ENCODE measurements around the gene HOXA10. TPM values are rescaled to one million over a fixed set of nuclear protein-coding genes. Genes with fewer than 3 reads are reported as not detected.
A peak's percentile ranks its signal among the peaks of the same experiment; 100 is the strongest.

Gene HOXA10
- total RNA-seq, 4 donors from 2014 or later: 4.0 TPM; not detected in 3

DNA sequence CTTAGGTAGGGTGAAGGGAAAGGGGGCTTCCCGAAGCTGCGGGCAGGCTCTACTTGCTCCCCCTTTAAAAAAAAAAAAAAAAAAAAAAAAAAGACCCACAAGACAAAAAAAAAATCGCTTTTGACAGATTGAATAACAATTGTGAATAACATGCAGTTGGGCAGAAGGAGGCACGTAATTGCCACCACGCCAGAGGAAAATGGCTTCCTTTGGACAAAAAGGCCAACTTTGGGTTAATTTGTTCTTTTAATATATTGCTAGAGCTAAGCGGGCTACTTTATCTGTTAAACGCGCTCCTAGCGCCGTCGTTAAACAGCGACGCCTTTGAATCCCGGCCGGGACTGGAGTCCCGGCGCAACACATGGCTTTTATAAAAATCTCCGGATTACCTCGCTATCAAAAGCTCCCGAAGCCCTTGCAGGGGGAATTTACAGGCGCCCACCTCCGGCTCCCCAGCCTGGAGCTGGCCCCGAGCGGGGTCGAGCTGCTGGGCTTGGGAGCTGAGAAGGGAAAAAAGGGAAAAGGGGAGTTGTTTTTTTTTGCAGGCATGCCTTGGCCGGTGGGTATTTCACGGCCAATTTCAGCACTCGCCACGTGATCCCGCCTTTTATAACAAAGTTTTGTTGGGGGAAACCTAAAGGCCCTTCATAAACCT, 9.7 kb upstream of the HOXA10 start:
- WGBS, 2 donors: 6 to 8% methylated on average over 29 to 30 of the region's 30 CpGs
- peaks cover 96% of the 10 kb centered on the region for H3K27me3 ChIP-seq
- intact Hi-C loops (cut with DNase I): no loop called here
- no peak for DNase-seq
- peak overlapping the region in 1 of 3 donors; percentile 4 for H3K4me3 ChIP-seq (replicated peaks in 1 of 3)
- no peaks in the 10 kb centered on the region for H3K36me3 ChIP-seq
- no peaks in the 10 kb centered on the region for H3K9me3 ChIP-seq
- H3K27ac ChIP-seq: no peak overlapping the region
- peaks cover 21 to 40% of the 10 kb centered on the region in 2 donors for H3K4me1 ChIP-seq
- TF ChIP-seq, protein P1, sequence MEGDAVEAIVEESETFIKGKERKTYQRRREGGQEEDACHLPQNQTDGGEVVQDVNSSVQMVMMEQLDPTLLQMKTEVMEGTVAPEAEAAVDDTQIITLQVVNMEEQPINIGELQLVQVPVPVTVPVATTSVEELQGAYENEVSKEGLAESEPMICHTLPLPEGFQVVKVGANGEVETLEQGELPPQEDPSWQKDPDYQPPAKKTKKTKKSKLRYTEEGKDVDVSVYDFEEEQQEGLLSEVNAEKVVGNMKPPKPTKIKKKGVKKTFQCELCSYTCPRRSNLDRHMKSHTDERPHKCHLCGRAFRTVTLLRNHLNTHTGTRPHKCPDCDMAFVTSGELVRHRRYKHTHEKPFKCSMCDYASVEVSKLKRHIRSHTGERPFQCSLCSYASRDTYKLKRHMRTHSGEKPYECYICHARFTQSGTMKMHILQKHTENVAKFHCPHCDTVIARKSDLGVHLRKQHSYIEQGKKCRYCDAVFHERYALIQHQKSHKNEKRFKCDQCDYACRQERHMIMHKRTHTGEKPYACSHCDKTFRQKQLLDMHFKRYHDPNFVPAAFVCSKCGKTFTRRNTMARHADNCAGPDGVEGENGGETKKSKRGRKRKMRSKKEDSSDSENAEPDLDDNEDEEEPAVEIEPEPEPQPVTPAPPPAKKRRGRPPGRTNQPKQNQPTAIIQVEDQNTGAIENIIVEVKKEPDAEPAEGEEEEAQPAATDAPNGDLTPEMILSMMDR (IDR thresholded peaks at IDR 0.05): no peak
- no peak for TF ChIP-seq POLR2A (IDR thresholded peaks at IDR 0.05)

DNA sequence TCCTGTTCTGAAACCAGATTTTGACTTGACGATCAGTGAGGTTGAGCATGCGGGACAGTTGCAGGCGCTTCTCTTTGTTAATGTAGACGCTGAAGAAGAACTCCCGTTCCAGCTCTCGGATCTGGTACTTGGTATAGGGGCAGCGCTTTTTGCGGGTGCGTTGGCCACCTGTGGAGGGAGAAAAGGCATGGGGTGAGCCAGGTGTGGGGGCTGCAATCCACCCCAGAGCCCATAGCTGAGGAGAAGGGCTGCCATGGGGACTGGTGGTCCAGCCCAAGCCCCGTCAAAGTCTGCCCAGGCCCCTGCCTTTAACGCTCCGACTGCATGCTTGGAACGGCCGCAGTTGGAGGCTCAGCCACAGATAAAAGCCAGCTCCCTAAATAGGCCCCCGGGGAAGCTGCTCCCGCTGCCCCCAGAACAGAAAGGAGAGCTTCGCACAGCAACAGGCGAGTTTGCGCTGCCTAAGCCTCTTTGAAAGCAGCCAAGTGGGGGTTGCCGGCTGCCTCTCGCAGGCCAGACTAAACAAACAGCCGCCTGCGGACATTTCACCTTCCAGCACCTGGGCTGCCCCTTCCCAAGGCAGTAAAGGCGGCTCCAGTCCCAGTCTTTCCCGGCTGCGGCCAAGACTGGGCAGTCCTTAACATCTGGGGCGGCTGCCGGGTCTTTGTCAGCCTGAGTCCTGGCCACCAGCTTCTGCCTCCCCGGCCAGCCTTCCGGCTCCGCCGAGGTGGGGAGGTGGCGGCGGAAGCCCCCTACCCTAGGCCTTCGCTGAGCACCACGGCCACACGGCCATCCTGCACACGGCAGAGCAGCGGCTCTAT, 9.0 kb upstream of the HOXA10 start:
- no peak overlapping the region for H3K27ac ChIP-seq
- intact Hi-C loops (cut with DNase I): no loop called here
- H3K4me1 ChIP-seq: peaks cover 15 to 33% of the 10 kb centered on the region in 2 donors
- H3K36me3 ChIP-seq: no peaks in the 10 kb centered on the region
- no peaks in the 10 kb centered on the region for H3K9me3 ChIP-seq
- H3K27me3 ChIP-seq: peaks cover 96% of the 10 kb centered on the region
- TF ChIP-seq POLR2A (IDR thresholded peaks at IDR 0.05): no peak
- TF ChIP-seq, protein P1 (IDR thresholded peaks at IDR 0.05): no peak
- WGBS, 2 donors: 12% methylated on average over 24 to 31 of the region's 39 CpGs
- H3K4me3 ChIP-seq (replicated peaks in 1 of 3): no peak overlapping the region
- DNase-seq: no peak

DNA sequence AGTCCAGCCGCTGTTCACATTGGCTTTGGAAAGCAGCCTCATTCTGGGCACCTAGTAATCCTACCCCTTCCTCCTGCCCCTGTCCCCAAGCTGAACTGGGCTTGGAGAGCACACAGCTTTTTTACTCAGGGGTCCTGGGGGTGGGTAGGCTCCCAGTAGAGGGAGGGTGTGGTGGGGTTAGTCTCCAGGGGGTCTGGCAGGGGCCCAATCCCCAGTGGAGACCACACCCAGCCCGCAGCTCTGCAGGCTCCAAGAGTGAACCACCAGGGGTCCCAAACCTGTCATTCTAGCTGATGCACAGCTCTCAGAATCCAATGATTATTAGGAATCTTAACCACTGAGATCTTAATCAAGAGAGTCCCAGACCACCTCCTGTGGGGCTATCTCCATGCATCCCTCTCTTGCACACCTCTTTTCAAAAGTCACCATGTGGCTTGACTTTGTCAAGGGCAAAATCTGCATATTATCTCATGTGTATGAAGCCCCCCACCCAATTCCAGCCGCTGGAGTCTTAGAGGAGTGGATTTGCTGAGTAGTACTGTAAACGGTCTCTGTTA, 8.2 kb upstream of the HOXA10 start:
- 19 to 26% methylated on average over 3 to 4 of the region's 4 CpGs for WGBS, 2 donors
- H3K27me3 ChIP-seq: peaks cover 92% of the 10 kb centered on the region
- H3K27ac ChIP-seq: no peak overlapping the region

DNA sequence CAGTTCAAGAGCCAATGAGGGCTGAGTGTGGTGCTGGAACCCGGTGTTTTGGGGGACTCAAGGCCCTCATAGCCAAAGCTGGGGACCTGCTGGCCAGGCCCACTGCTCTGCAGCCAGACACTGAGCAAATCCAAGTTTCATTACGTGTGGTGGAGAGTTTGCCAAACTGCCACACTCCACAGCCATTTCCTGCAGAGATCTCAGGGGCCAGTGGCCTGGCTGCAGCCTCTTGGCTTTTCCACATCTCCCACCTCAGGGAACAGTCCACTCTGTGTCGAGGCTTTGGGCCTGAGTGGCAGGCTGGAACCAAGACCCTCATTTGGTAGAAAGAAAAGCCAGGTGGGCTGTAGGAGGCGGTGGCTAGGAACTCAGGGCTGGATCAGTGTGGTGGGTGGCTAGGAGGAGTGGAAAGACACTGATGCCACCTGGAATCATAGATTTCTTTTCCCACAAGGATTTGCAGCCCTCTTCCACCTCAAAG, 7.7 kb upstream of the HOXA10 start:
- Histone ChIP-seq H3K36me3 (no peaks in the 10 kb centered on the region), H3K27me3 (peaks cover 88% of the 10 kb centered on the region), H3K4me3 (replicated peaks in 1 of 3) (no peak overlapping the region), H3K27ac (no peak overlapping the region), H3K9me3 (no peaks in the 10 kb centered on the region), H3K4me1 (peaks cover 15 to 28% of the 10 kb centered on the region in 2 donors)
- TF ChIP-seq, protein P1 (IDR thresholded peaks at IDR 0.05): no peak
- TF ChIP-seq POLR2A (IDR thresholded peaks at IDR 0.05): no peak
- intact Hi-C loops (cut with DNase I): no loop called here
- WGBS, 2 donors: 27 to 44% methylated on average over 4 of the region's 4 CpGs
- no peak for DNase-seq

More for the DNA sequence above, 8.2 kb upstream of the HOXA10 start:
- peaks cover 15 to 28% of the 10 kb centered on the region in 2 donors for H3K4me1 ChIP-seq
- intact Hi-C loops (cut with DNase I): no loop called here
- TF ChIP-seq POLR2A (IDR thresholded peaks at IDR 0.05): no peak
- TF ChIP-seq, protein P1 (IDR thresholded peaks at IDR 0.05): no peak
- DNase-seq: no peak
- H3K4me3 ChIP-seq (replicated peaks in 1 of 3): no peak overlapping the region
- H3K9me3 ChIP-seq: no peaks in the 10 kb centered on the region
- H3K36me3 ChIP-seq: no peaks in the 10 kb centered on the region

Data from thyroid gland (tissue), 4 donors.